ENCODE measurements around the gene SATB1.

SATB1 gene

DNA sequence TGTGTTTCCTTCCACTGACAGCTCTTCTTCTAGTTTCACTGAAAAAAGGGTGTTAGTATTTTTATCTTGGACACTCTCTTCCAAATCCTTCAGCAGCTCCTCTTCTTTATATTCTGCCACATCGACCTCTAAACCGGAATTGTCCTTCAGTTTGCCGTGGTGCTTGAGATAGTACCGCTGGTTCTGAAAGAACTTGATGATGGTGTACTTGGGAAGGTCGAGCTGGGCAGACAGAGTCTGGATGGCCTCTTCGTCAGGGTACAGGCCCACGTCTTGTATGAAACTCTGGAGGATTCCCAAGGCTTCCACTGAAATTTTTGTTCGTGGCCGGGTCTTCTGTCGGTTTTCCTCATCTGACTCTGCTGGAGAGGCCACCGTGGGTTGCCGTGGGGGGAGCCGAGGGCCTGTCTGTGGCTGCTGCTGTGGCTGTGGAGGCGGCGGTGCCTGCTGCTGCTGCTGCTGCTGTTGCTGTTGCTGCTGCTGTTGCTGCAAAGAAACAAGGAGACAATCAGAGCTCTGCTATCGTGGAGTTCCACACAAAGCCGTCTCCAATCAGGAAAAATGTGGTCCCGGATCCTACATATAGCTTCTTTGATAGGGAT, 75.8 kb downstream of the SATB1 start:
- Histone ChIP-seq H2BK15ac (ENCODE audit: low read length) (no peak overlapping the region), H2BK120ac (ENCODE audit: low read depth, low read length) (no peak overlapping the region), H2BK12ac (ENCODE audit: low read length) (no peak overlapping the region), H3K23ac (ENCODE audit: low read depth, low read length, poor library complexity) (no peak overlapping the region), H4K91ac (ENCODE audit: low read depth, low read length, poor library complexity) (no peak overlapping the region), H3K4me1 (ENCODE audit: control insufficient read depth in 2 of 2, insufficient read depth in 1 of 2, low read depth in 1 of 2, low read length in 2 of 2) (peaks cover 0 to 7% of the 10 kb centered on the region in 2 donors), H3K4ac (ENCODE audit: low read length) (no peak overlapping the region), H3K9me3 (replicated peaks in 1 of 2; ENCODE audit: control insufficient read depth in 2 of 2, insufficient read depth in 1 of 2, low read depth in 1 of 2, low read length in 2 of 2) (no peaks in the 10 kb centered on the region), H3K4me2 (ENCODE audit: insufficient read depth, low read length, poor library complexity, severe bottlenecking) (no peak overlapping the region), H3K36me3 (replicated peaks in 1 of 2; ENCODE audit: control insufficient read depth in 2 of 2, insufficient read depth in 2 of 2, low read length in 2 of 2) (peaks cover 2 to 4% of the 10 kb centered on the region in 2 donors), H2AK5ac (ENCODE audit: low read depth, low read length) (no peak overlapping the region), H2BK5ac (ENCODE audit: low read length) (no peak overlapping the region), H3K27ac (replicated peaks; ENCODE audit: low read length) (no peak overlapping the region), H3K79me1 (ENCODE audit: low read depth, low read length) (no peaks in the 10 kb centered on the region), H3K18ac (ENCODE audit: low read length) (no peak overlapping the region), H3K27me3 (ENCODE audit: control insufficient read depth in 3 of 3, insufficient read depth in 3 of 3, low read depth in 1 of 3, low read length in 3 of 3) (no peaks in the 10 kb centered on the region), H3K14ac (ENCODE audit: low read length) (no peak overlapping the region), H3K9ac (ENCODE audit: low read depth, low read length, poor library complexity) (no peak overlapping the region), H3K4me3 (ENCODE audit: low read length in 2 of 2) (no peak overlapping the region), H4K8ac (ENCODE audit: low read depth, low read length) (no peak overlapping the region), H2AFZ (ENCODE audit: low read length) (no peak overlapping the region)
- no CpG with 5 or more reads among the region's 18 CpGs for WGBS, 2 donors (ENCODE audit: extremely low coverage in 2 of 2, insufficient read length in 2 of 2, insufficient replicate concordance in 1 of 2)
- DNase-seq (ENCODE audit: low spot score) = no peak

GRCh38 chr3:18346097-18346496, 79.0 kb downstream of the SATB1 start:
- WGBS, 2 donors (ENCODE audit: extremely low coverage in 2 of 2, insufficient read length in 2 of 2, insufficient replicate concordance in 1 of 2) = no CpG with 5 or more reads among the region's 4 CpGs
- Histone ChIP-seq H2BK5ac (ENCODE audit: low read length) (no peak overlapping the region), H3K36me3 (replicated peaks in 1 of 2; ENCODE audit: control insufficient read depth in 2 of 2, insufficient read depth in 2 of 2, low read length in 2 of 2) (peaks cover 2 to 4% of the 10 kb centered on the region in 2 donors), H3K9ac (ENCODE audit: low read depth, low read length, poor library complexity) (no peak overlapping the region), H3K4me3 (ENCODE audit: low read length in 2 of 2) (no peak overlapping the region), H3K9me3 (replicated peaks in 1 of 2; ENCODE audit: control insufficient read depth in 2 of 2, insufficient read depth in 1 of 2, low read depth in 1 of 2, low read length in 2 of 2) (no peaks in the 10 kb centered on the region), H3K4me2 (ENCODE audit: insufficient read depth, low read length, poor library complexity, severe bottlenecking) (no peak overlapping the region), H2AFZ (ENCODE audit: low read length) (no peak overlapping the region), H3K4ac (ENCODE audit: low read length) (no peak overlapping the region), H4K91ac (ENCODE audit: low read depth, low read length, poor library complexity) (no peak overlapping the region), H2BK12ac (ENCODE audit: low read length) (no peak overlapping the region), H3K23ac (ENCODE audit: low read depth, low read length, poor library complexity) (no peak overlapping the region), H3K27me3 (ENCODE audit: control insufficient read depth in 3 of 3, insufficient read depth in 3 of 3, low read depth in 1 of 3, low read length in 3 of 3) (no peaks in the 10 kb centered on the region), H3K27ac (replicated peaks; ENCODE audit: low read length) (no peak overlapping the region), H3K4me1 (ENCODE audit: control insufficient read depth in 2 of 2, insufficient read depth in 1 of 2, low read depth in 1 of 2, low read length in 2 of 2) (peaks cover 0 to 2% of the 10 kb centered on the region in 2 donors), H2BK15ac (ENCODE audit: low read length) (no peak overlapping the region), H2BK120ac (ENCODE audit: low read depth, low read length) (no peak overlapping the region), H2AK5ac (ENCODE audit: low read depth, low read length) (no peak overlapping the region), H3K79me1 (ENCODE audit: low read depth, low read length) (no peaks in the 10 kb centered on the region), H4K8ac (ENCODE audit: low read depth, low read length) (no peak overlapping the region), H3K14ac (ENCODE audit: low read length) (no peak overlapping the region), H3K18ac (ENCODE audit: low read length) (no peak overlapping the region)
- DNase-seq (ENCODE audit: low spot score) = no peak

DNA sequence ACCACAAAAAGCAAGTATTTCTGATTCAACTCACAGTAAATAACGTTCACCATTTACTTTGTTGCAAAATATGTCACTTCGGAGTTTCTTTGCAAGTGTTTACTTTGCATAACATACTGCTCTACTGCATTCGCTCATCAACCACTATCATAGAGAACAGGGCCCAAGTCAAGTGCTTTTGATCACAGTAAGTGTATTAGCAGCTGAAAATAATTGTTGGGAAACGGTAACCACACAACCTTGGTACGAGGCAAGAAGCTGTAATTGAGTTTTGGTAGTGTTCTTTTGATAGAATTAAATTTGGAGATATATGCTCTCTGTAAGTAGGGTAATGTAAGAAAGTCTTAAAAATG, 80.1 kb downstream of the SATB1 start:
- H3K36me3 ChIP-seq (replicated peaks in 1 of 2; ENCODE audit: control insufficient read depth in 2 of 2, insufficient read depth in 2 of 2, low read length in 2 of 2) = peaks cover 0 to 4% of the 10 kb centered on the region in 2 donors
- H3K4ac ChIP-seq (ENCODE audit: low read length) = no peak overlapping the region
- H3K9ac ChIP-seq (ENCODE audit: low read depth, low read length, poor library complexity) = no peak overlapping the region
- H4K91ac ChIP-seq (ENCODE audit: low read depth, low read length, poor library complexity) = no peak overlapping the region
- H3K79me1 ChIP-seq (ENCODE audit: low read depth, low read length) = no peaks in the 10 kb centered on the region
- no peak overlapping the region for H3K14ac ChIP-seq (ENCODE audit: low read length)
- WGBS, 2 donors (ENCODE audit: extremely low coverage in 2 of 2, insufficient read length in 2 of 2, insufficient replicate concordance in 1 of 2) = no CpG with 5 or more reads among the region's 5 CpGs
- no peaks in the 10 kb centered on the region for H3K9me3 ChIP-seq (replicated peaks in 1 of 2; ENCODE audit: control insufficient read depth in 2 of 2, insufficient read depth in 1 of 2, low read depth in 1 of 2, low read length in 2 of 2)
- H3K4me1 ChIP-seq (ENCODE audit: control insufficient read depth in 2 of 2, insufficient read depth in 1 of 2, low read depth in 1 of 2, low read length in 2 of 2) = no peaks in the 10 kb centered on the region
- no peak overlapping the region for H2BK15ac ChIP-seq (ENCODE audit: low read length)
- H2BK120ac ChIP-seq (ENCODE audit: low read depth, low read length) = no peak overlapping the region
- H2BK5ac ChIP-seq (ENCODE audit: low read length) = no peak overlapping the region
- no peak overlapping the region for H4K8ac ChIP-seq (ENCODE audit: low read depth, low read length)
- H2AFZ ChIP-seq (ENCODE audit: low read length) = no peak overlapping the region
- no peak overlapping the region for H3K18ac ChIP-seq (ENCODE audit: low read length)
- no peak overlapping the region for H3K23ac ChIP-seq (ENCODE audit: low read depth, low read length, poor library complexity)
- H3K4me3 ChIP-seq (ENCODE audit: low read length in 2 of 2) = no peak overlapping the region
- no peak overlapping the region for H2AK5ac ChIP-seq (ENCODE audit: low read depth, low read length)
- no peaks in the 10 kb centered on the region for H3K27me3 ChIP-seq (ENCODE audit: control insufficient read depth in 3 of 3, insufficient read depth in 3 of 3, low read depth in 1 of 3, low read length in 3 of 3)
- no peak overlapping the region for H3K27ac ChIP-seq (replicated peaks; ENCODE audit: low read length)
- H3K4me2 ChIP-seq (ENCODE audit: insufficient read depth, low read length, poor library complexity, severe bottlenecking) = no peak overlapping the region
- no peak overlapping the region for H2BK12ac ChIP-seq (ENCODE audit: low read length)
- DNase-seq (ENCODE audit: low spot score) = no peak

DNA sequence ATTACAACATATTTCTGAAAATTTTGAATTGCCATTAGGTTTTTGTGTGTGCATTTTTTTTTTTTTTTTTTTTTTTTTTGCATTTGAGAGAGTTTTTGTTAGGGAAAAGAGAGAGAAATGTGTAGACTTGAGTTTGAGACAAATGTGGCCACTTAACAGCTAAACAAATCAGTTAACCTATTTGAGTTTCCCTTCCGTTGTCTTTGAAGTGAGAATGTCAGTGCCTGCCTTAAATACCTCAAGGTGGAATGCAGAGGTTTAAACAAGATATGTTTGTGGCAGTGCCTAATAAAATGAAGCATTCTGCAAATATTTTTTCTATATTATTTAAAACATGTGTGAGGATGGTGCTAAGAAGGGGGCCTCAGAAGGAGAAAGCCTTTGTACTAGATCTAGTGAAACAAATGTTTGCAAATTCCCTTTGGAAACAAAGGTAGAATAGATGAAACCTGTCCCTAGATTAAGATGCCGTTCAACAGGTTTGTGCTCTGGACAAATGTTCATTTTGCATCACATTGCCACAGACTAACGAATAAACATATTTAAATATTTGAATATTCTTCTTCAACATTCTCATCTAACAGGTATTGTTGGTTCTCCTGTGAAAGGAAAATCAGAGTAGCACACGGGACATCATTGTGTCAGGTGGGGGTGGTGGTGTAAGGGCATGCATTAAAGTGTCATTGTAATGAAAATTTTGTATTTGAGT, 80.7 kb downstream of the SATB1 start:
- no peaks in the 10 kb centered on the region for H3K9me3 ChIP-seq (replicated peaks in 1 of 2; ENCODE audit: control insufficient read depth in 2 of 2, insufficient read depth in 1 of 2, low read depth in 1 of 2, low read length in 2 of 2)
- H3K4me3 ChIP-seq (ENCODE audit: low read length in 2 of 2) = no peak overlapping the region
- H4K8ac ChIP-seq (ENCODE audit: low read depth, low read length) = no peak overlapping the region
- peaks cover 0 to 4% of the 10 kb centered on the region in 2 donors for H3K36me3 ChIP-seq (replicated peaks in 1 of 2; ENCODE audit: control insufficient read depth in 2 of 2, insufficient read depth in 2 of 2, low read length in 2 of 2)
- no peaks in the 10 kb centered on the region for H3K27me3 ChIP-seq (ENCODE audit: control insufficient read depth in 3 of 3, insufficient read depth in 3 of 3, low read depth in 1 of 3, low read length in 3 of 3)
- no peak overlapping the region for H3K18ac ChIP-seq (ENCODE audit: low read length)
- H3K4me1 ChIP-seq (ENCODE audit: control insufficient read depth in 2 of 2, insufficient read depth in 1 of 2, low read depth in 1 of 2, low read length in 2 of 2) = no peaks in the 10 kb centered on the region
- H2BK5ac ChIP-seq (ENCODE audit: low read length) = no peak overlapping the region
- H3K27ac ChIP-seq (replicated peaks; ENCODE audit: low read length) = no peak overlapping the region
- H3K9ac ChIP-seq (ENCODE audit: low read depth, low read length, poor library complexity) = no peak overlapping the region
- no peaks in the 10 kb centered on the region for H3K79me1 ChIP-seq (ENCODE audit: low read depth, low read length)
- H2AFZ ChIP-seq (ENCODE audit: low read length) = no peak overlapping the region
- no peak overlapping the region for H3K14ac ChIP-seq (ENCODE audit: low read length)
- H2BK120ac ChIP-seq (ENCODE audit: low read depth, low read length) = no peak overlapping the region
- no peak for DNase-seq (ENCODE audit: low spot score)
- H3K4me2 ChIP-seq (ENCODE audit: insufficient read depth, low read length, poor library complexity, severe bottlenecking) = no peak overlapping the region
- no peak overlapping the region for H3K23ac ChIP-seq (ENCODE audit: low read depth, low read length, poor library complexity)
- H2BK12ac ChIP-seq (ENCODE audit: low read length) = no peak overlapping the region
- H3K4ac ChIP-seq (ENCODE audit: low read length) = no peak overlapping the region
- no CpG with 5 or more reads among the region's 4 CpGs for WGBS, 2 donors (ENCODE audit: extremely low coverage in 2 of 2, insufficient read length in 2 of 2, insufficient replicate concordance in 1 of 2)
- H2AK5ac ChIP-seq (ENCODE audit: low read depth, low read length) = no peak overlapping the region
- no peak overlapping the region for H4K91ac ChIP-seq (ENCODE audit: low read depth, low read length, poor library complexity)
- H2BK15ac ChIP-seq (ENCODE audit: low read length) = no peak overlapping the region
